Measurements from ENCODE around the gene DEFB127. TPM values are rescaled to one million over a fixed set of nuclear protein-coding genes. Genes with fewer than 3 reads are reported as not detected.

The DEFB127 gene
- total RNA-seq, 4 donors from 2014 or later, result not detected

DNA sequence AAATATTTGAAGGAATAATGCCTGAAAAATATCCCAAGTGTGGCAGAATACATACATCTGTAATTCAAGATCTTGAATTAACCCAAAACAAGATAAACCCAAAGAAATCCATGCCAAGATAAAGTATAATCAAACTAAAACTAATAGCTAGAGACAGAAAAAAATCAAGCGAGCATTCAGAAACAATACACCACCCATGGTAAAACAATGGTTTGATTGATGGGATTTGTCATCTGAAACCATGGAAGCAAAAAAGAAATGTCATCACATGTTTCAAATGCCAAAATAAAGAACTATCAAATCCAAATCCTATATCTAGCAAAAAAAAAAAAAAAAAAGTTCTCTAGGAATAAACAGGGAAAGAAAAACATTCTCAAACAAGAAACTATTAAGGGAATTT lies 5.1 kb upstream of the DEFB127 start:
- DNase-seq (ENCODE audit: low spot score), result no peak
- no peak for TF ChIP-seq CTCF (IDR thresholded peaks at IDR 0.05)
- ATAC-seq (ENCODE audit: low FRiP score), result no peak

DNA sequence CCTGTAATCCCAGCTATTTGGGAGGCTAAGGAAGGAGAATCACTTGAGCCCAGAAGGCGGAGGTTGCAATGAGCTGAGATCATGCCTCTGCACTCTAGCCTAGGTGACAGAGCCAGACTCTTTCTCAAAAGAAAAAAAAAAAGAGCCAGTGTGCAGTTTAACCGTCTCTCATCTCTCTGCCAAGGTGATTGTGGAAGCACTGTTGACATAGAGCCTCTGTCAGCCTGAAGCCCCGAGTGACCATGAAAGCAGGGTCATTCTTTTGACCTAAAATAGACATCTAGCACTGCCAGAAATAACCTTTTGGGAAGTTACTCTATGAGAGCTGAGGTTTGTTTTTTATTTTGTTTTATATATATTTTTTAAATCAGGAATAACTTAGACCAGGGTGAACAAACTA lies 7.4 kb downstream of the DEFB127 start:
- ATAC-seq (ENCODE audit: low FRiP score) (no peak), DNase-seq (ENCODE audit: low spot score) (no peak)
- TF ChIP-seq CTCF (IDR thresholded peaks at IDR 0.05), result no peak

GRCh38 chr20:168876-169275 lies 11.6 kb downstream of the DEFB127 start:
- no peak for TF ChIP-seq CTCF (IDR thresholded peaks at IDR 0.05)
- DNase-seq (ENCODE audit: low spot score), result no peak
- ATAC-seq (ENCODE audit: low FRiP score), result no peak

DNA sequence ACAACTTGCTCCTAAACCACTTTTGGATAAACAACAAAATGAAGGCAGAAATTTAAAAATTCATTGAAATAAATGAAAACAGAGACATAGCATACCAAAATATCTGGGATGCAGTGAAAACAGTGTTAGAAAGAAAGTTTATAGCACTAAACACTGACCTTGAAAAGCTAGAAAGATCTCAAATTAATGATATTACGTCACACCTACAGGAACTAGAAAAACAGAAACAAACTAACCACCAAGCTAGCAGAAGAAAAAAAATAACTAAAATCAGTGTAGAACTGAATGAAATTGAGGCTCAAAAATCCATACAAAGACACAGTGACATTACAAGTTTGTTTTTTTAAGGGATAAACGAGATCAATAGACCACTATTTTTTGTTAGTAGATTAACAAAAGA lies 27.0 kb downstream of the DEFB127 start:
- TF ChIP-seq CTCF (IDR thresholded peaks at IDR 0.05), result no peak
- ATAC-seq (ENCODE audit: low FRiP score) (no peak), DNase-seq (ENCODE audit: low spot score) (no peak)

DNA sequence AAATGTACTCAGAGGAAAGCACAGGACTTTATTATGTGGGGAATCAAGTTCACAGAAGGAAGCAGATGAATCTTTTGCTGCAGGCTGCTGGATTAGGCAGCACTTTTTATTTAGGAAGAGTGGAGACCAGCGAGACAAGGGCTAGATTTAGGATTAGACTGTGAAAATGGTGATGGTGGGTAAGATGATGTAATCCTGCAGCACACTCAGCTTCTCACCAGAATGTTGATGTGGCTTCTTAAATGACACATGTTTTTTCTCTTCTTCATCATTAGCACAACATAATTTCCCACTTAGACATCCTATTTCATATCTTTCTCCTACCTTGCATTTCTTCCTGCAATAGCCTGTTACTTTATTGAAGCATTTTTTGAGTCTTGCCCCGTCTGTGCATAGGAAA lies 30.5 kb downstream of the DEFB127 start:
- no peak for TF ChIP-seq CTCF (IDR thresholded peaks at IDR 0.05)
- DNase-seq (ENCODE audit: low spot score) (no peak), ATAC-seq (ENCODE audit: low FRiP score) (no peak)

DNA sequence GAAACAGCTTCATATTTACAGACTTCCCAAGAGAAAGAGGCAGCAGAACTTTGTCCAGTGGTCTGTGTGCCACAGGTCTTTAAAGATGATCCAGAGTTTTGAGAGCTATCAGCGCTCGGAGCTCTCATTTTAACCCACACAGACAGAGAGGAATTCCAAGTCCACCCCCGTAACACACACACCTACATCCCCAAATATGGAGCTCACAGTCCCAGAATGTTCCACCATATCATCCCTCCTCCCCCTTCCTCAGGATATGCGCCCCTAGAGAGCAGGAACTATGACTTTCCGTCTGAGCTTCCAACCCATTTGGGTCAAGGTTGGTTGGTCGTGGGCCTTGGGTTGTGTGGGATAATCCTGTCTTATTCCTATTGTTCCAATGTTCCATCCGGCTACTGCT lies 32.4 kb downstream of the DEFB127 start, which contains the start of gene DEFB128:
DEFB128 (minus strand) TSS at position 101 of the 400 bp plus-strand sequence; CDS start at position 13, 88 bp downstream.
- ATAC-seq (ENCODE audit: low FRiP score) (no peak), DNase-seq (ENCODE audit: low spot score) (no peak)
- no peak for TF ChIP-seq CTCF (IDR thresholded peaks at IDR 0.05)

- no peak for TF ChIP-seq CTCF (IDR thresholded peaks at IDR 0.05)
- ATAC-seq (ENCODE audit: low FRiP score) (no peak), DNase-seq (ENCODE audit: low spot score) (no peak)
Measured at GRCh38 chr20:198225-198624, 41.0 kb downstream of the DEFB127 start.
